Gastroesophageal sphincter (tissue), 4 donors: ENCODE data around the gene SLC50A1. TPM values are rescaled to one million over a fixed set of nuclear protein-coding genes. Genes with fewer than 3 reads are reported as not detected.

Experiments used
- ATAC-seq: fragments of 150-250 bp; one replicate; pipeline ENCODE4 v1.9.1; 2016; ENCODE audit warnings: mild to moderate bottlenecking, moderate library complexity
- H3K27ac ChIP-seq, 4 donors: fragments of 200-600 bp; sonication (generic) in 3 of 4; 1 replicate in 3 of 4; 2 replicates in 1 of 4; pipeline ENCODE4 v1.5.1; 2016 to 2019
- H3K27me3 ChIP-seq: fragments of 200-600 bp; sonication (generic); one replicate; pipeline ENCODE4 v1.5.1; 2019
- H3K36me3 ChIP-seq, 2 donors: fragments of 200-600 bp; sonication (generic); one replicate each; pipeline ENCODE4 v1.5.1; 2019; ENCODE audit warnings: control low read depth in 1 of 2
- H3K4me1 ChIP-seq, 3 donors: fragments of 200-600 bp; sonication (generic); 1 replicate in 2 of 3; 2 replicates in 1 of 3; pipeline ENCODE4 v1.5.1; 2016 to 2019; ENCODE audit warnings: control low read depth in 2 of 3
- H3K4me3 ChIP-seq, 2 donors: fragments of 200-600 bp; sonication (generic); one replicate each; pipeline ENCODE4 v1.5.1; 2019; ENCODE audit warnings: mild to moderate bottlenecking in 1 of 2, moderate library complexity in 1 of 2
- H3K9me3 ChIP-seq, 3 donors: fragments of 200-600 bp; sonication (generic); one replicate each; pipeline ENCODE4 v1.5.1; 2017 to 2019; ENCODE audit warnings: control low read depth in 2 of 3
- CTCF ChIP-seq, 4 experiments: fragments of 200-600 bp in 2 of 4; fragments of 450-650 bp in 2 of 4; sonication (generic) in 1 of 4; IDR thresholded peaks; one replicate each; pipeline ENCODE4 v1.5.1; 2017 to 2019; ENCODE audit warnings: antibody characterized with exemption in 4 of 4, mild to moderate bottlenecking in 2 of 4, moderate library complexity in 2 of 4
- EP300 ChIP-seq: sonication (generic); formaldehyde crosslinking; IDR thresholded peaks from one replicate; pipeline ENCODE4 v1.6.1; 2017; ENCODE audit warnings: antibody characterized with exemption, mild to moderate bottlenecking
- POLR2A ChIP-seq, 2 donors: fragments of 450-650 bp; IDR thresholded peaks; one replicate each; pipeline ENCODE4 v1.6.1; 2017; ENCODE audit warnings: antibody characterized with exemption in 2 of 2, mild to moderate bottlenecking in 2 of 2, moderate library complexity in 1 of 2
- POLR2AphosphoS5 ChIP-seq: sonication (generic); formaldehyde crosslinking; IDR thresholded peaks from one replicate; pipeline ENCODE4 v1.6.1; 2017; ENCODE audit warnings: antibody characterized with exemption
- WGBS, 2 donors: methylation state at CpG; one replicate each; pipeline ENCODE4 v1.1.5; 2018; ENCODE audit warnings: low coverage in 1 of 2; 5-methylcytosine and 5-hydroxymethylcytosine counted together
- total RNA-seq, 4 donors: library from RNA; depleted of rRNA; stranded (reverse); fragments of >200 nt; gene quantifications; one replicate each; pipeline ENCODE4 v1.1.0, GENCODE V29; 2016

The SLC50A1 gene
- total RNA-seq, 4 donors from 2014 or later: 12.5 to 16.8 (median 13.9) TPM

- Histone ChIP-seq H3K4me3 (no peak overlapping the region), H3K27ac (no peak overlapping the region), H3K4me1 (peaks cover 0 to 33% (median 18%) of the 10 kb centered on the region in 3 donors), H3K36me3 (peaks cover 0 to 7% of the 10 kb centered on the region in 2 donors), H3K27me3 (peaks cover 28% of the 10 kb centered on the region), H3K9me3 (no peaks in the 10 kb centered on the region)
- ATAC-seq: no peak
- 63 to 97% methylated on average over 6 of the region's 11 CpGs for WGBS, 2 donors
- TF ChIP-seq POLR2AphosphoS5 (no peak), EP300 (no peak), POLR2A (IDR thresholded peaks at IDR 0.05) (no peak), CTCF (IDR thresholded peaks at IDR 0.05) (no peak)
Measured at GRCh38 chr1:155177192-155177917, 41.7 kb downstream of the SLC50A1 start.

DNA sequence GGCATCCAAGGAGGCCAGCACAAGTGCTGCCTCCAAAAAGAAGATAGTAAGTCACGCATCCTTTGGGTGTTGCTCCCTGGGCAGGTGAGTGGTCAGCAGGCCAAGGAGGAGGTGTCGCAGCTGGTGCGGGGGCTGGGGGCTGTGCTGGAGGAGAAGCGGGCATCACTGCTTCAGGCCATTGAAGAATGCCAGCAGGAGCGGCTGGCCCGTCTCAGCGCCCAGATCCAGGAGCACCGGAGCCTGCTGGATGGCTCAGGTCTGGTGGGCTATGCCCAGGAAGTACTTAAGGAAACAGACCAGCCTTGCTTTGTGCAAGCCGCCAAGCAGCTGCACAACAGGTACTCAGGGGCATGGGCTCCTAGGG, 42.2 kb downstream of the SLC50A1 start:
- Histone ChIP-seq H3K27me3 (peaks cover 28% of the 10 kb centered on the region), H3K27ac (no peak overlapping the region), H3K9me3 (no peaks in the 10 kb centered on the region), H3K4me3 (no peak overlapping the region), H3K4me1 (peaks cover 0 to 30% (median 17%) of the 10 kb centered on the region in 3 donors), H3K36me3 (peaks cover 0 to 7% of the 10 kb centered on the region in 2 donors)
- no peak for TF ChIP-seq CTCF (IDR thresholded peaks at IDR 0.05)
- TF ChIP-seq EP300: no peak
- no peak for TF ChIP-seq POLR2AphosphoS5
- no peak for TF ChIP-seq POLR2A (IDR thresholded peaks at IDR 0.05)
- no peak for ATAC-seq
- WGBS, 2 donors: no CpG with 5 or more reads among the region's 9 CpGs

DNA sequence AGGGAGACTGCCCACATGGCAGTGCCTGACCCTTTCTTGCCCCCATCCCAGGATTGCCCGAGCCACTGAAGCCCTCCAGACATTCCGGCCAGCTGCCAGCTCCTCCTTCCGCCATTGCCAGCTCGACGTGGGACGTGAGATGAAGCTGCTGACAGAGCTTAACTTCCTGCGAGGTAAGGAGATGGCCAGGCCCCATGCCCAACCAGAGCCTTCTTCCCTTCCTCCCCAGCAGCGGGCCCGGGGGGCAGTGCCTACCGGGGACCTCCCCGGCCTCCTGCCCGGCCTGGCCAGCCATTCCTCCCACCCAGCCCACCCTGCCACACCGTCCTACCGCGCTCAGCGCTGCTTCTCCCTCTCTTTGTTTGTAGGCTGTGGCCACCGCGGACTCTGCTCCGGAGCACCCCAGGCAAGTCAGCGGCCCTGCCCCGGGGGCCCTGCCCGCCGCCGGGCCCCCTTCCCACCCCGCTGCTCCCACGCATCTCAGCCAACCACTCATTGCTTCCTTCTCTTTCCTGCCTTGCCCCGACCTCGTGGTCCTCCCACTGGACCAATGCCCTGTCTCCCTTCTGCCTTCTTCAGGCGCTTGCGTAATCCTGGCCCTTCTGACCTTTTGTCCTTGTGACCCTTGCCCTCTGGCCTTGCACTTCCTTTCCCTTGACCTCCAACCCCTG, 42.9 kb downstream of the SLC50A1 start:
- Histone ChIP-seq H3K27ac (no peak overlapping the region), H3K9me3 (no peaks in the 10 kb centered on the region), H3K36me3 (peaks cover 0 to 7% of the 10 kb centered on the region in 2 donors), H3K4me1 (peaks cover 0 to 26% (median 13%) of the 10 kb centered on the region in 3 donors), H3K27me3 (peaks cover 25% of the 10 kb centered on the region), H3K4me3 (no peak overlapping the region)
- no peak for TF ChIP-seq CTCF (IDR thresholded peaks at IDR 0.05)
- TF ChIP-seq POLR2AphosphoS5: no peak
- TF ChIP-seq EP300: no peak
- no peak for TF ChIP-seq POLR2A (IDR thresholded peaks at IDR 0.05)
- WGBS, 2 donors: 79% methylated on average over 6 of the region's 30 CpGs; no CpG with 5 or more reads in 1 of the 2 donors
- ATAC-seq: no peak

GRCh38 chr1:155179112-155180031, 43.7 kb downstream of the SLC50A1 start:
- TF ChIP-seq POLR2A (IDR thresholded peaks at IDR 0.05) (no peak), EP300 (no peak), POLR2AphosphoS5 (no peak), CTCF (IDR thresholded peaks at IDR 0.05) (no peak)
- H3K27me3 ChIP-seq: peaks cover 17% of the 10 kb centered on the region
- no peak overlapping the region for H3K4me3 ChIP-seq
- peaks cover 0 to 7% of the 10 kb centered on the region in 2 donors for H3K36me3 ChIP-seq
- peaks cover 0 to 18% (median 9%) of the 10 kb centered on the region in 3 donors for H3K4me1 ChIP-seq
- no peak for ATAC-seq
- no peaks in the 10 kb centered on the region for H3K9me3 ChIP-seq
- 86 to 100% methylated on average over 1 to 7 of the region's 31 CpGs for WGBS, 2 donors
- H3K27ac ChIP-seq: no peak overlapping the region
